DMS 273 (cell line): Measurements from ENCODE around the gene FAM120C.

Experiments
- DNase-seq: peaks from one replicate; lab custom pipeline; 2025; ENCODE audit not compliant: unreplicated experiment; lab: John Stamatoyannopoulos, UW

FAM120C gene

DNA sequence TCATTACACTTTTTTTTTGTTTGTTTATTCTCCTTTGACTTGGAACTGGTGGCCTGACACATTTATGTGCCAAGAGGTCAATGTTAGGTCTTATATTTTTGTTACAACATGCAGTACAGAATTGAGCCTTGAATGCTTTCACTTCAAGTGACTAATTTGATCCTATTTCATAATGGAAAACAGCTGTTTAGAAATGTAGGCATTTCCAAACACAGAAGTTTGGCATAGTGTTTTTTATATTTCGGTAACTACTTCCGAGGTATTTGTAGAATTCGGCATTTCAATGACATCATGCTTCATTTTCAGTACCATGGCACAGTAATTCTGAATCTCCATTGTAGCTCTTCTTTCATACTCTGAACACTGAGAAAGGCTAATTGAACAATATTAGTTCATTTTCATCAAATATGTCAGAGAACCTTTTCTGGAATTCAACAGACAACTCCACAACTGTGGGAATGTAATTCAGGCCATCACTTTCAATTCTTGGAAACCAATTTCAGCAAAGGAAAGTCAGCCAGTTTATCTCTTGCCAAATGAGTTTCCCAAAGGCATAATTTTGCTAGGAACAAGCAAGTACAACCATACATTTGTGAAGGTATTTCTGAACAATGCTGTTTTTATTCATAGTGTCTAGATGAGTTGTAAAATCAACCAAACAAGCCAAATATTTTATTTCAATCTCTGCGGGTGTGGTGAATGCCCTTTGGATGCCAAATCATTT is 11.4 kb downstream of the FAM120C start:
- DNase-seq: no peak

DNA sequence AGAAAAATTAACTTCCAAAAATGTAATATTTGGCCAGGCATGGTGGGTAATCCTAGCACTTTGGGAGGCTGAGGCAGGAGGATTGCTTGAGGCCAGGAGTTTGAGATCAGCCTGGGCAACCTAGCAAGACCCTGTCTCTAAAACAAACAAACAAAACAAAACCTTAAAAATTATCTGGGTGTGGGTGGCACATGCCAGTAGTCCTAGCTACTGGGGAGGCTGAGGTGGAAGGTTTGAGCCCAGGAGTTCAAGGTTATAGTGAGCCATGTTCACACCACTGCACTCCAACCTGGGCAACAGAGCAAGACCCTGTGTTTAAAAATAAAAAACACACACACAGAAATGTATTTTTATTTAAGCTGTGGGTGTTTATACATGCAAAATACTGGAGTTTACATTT is 12.0 kb downstream of the FAM120C start:
- no peak for DNase-seq

DNA sequence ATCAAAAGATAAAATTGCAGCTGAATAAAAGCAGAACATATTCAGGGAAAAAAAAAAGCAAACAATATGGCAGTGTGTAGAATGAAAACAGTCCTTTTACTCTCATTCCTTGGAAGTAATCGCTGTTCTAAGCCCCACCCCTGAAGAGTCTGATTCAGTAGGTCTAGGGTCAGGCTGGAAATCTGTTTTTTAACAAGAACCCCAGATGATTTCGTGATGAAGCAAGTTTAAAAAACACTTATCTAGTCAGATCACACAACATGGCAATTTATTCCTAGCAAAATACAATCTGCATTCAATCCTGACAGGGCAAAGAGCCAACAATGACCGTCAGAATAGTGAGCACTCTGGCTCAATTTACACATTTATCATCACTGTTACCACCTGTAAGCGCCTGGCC is 16.1 kb downstream of the FAM120C start:
- DNase-seq: no peak

DNA sequence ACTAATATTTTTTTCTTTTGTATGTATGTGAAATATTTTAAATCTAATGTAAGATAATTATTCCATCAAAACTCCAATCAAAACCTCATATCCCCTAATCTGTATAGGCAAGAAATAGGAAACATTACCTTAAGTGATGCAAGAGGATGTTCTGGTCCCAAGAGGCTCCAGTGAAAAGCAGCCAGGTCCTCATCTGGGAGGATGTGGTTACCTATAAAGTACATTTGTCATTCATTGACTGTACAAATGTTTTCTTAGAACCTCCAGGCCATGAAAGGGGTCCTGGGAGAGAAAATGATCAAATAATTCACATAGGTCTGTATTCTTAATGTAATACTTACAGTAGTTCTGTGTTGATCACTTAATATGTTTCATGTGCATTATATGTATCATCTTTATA is 25.5 kb downstream of the FAM120C start:
- no peak for DNase-seq

DNA sequence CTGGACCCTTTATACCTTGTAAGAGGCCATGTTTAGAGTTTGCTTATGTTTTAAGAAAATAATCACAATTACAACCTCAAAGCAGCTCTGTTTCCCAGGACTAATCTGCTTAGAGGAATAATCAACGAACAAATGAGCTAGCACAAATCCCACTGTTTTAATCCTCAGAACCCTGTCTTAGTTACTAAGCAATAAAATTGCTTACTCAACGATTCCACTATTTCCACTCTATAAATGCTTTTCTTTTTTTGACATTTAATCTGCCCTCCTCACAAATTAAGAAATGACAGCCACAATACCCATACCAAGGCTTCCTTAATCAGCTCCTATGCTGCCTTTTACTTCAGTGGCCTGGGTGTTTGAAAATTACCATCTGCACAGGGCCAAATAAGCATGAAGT is 48.8 kb downstream of the FAM120C start:
- no peak for DNase-seq

DNA sequence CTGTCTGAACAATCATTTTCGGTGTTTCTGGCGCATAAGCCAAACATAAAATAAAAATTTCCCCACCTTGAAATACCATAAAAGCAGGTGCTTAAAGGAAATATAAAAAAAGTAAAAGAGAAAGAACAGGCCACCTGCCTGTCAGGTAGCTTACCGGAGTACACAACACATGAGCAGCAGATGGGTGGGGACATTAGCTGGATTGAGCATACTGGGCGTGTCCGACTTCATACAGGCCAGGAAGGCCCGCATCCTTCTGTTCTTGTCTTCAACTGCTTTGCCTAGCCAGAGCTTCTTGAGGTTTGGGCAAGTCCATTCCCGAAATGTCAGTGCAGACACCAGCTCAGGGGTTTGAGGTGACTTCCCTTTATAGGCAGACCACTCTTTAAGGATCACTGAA is 66.7 kb downstream of the FAM120C start:
- no peak for DNase-seq

DNA sequence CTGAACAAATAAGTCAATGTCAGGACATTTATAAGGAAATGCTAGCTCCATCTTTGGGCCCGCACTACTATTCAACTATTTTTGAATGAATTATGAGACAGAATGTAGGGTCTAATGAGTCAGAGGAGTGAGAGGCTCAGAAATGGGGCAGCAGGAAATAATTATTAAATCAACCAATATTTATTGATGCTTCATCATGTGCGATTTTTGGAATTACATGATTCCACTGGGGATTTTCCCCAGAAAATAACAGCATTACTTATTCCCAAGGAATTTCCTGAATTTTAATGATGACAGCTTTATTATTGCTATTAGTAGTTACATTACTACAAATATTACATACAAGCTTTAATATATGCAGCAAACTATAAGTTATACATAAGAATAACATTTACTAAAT is 89.5 kb downstream of the FAM120C start:
- no peak for DNase-seq

DNA sequence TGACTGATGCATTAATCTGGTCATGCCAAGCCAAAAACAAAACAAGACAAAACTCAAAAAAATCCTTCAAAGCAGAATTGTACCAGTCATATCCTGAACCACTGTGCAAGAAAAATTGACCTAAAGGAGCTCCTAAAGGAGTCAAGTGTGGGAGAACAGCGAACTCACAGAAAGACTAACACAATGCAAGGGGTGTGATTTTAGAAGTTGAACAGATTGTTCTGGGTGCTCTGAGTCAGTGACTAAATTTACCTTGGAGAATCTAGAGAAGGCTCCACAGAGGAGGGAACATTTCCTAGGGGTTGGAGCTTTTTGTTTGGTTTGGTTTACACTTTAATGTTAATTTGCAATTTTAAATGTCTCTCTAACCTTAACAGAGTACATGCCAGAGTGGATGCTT is 89.9 kb downstream of the FAM120C start:
- DNase-seq: no peak

DNA sequence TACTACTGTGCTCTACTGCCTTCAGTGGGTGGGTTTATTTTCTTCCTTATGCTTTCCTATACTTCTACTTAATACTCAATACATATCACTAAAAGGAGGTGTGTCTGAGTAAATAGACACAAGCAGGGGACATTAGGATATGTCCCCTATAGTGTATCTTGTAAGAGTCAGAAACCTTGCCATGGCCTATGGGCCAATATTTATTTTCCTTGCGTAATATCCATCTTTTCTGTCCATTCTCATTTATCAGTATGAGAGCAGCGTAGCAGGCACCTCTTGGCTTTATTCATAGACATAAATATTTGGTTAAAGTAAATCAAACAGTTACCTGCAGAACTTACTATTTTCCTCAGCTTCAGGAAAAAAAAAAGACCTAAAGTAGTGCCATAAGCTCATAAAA is 92.2 kb downstream of the FAM120C start:
- DNase-seq: no peak

DNA sequence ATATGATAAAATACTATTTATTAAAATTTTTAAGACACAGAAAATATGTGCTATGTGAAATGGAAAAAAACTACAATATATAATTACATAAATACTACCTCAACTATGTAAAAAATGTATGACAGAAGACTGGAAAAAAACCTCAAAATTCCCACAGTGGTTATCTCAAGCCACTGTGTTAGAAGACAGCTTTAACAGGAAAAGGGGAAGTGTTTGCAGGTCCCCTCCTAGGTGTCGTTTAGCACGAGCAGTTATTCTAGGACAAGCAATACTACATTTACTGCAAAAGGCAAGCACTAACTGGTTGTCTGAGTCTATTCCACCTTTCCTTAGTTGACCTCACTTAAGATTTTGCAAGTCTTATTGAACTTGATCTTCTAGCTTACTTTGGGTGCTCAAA is 93.9 kb downstream of the FAM120C start:
- no peak for DNase-seq

DNA sequence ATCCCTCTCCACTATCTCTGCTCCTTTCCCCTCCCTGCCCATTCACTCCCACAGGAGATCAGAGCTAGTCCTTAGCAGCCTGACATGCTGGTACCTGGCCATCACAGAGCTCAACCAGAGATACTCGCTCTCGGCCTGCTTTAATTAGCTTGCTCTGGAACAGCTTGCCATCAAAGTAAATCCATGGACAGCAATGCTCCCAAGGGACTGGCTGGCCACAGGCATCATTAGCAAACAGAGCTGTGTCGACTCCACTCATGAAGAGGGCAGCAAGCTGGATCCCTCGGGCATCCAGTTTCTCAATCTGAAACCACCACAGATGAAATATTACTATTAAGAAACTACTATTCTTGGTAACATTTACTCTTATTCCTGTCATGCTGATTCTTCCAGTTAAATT is 95.4 kb downstream of the FAM120C start:
- DNase-seq: no peak

DNA sequence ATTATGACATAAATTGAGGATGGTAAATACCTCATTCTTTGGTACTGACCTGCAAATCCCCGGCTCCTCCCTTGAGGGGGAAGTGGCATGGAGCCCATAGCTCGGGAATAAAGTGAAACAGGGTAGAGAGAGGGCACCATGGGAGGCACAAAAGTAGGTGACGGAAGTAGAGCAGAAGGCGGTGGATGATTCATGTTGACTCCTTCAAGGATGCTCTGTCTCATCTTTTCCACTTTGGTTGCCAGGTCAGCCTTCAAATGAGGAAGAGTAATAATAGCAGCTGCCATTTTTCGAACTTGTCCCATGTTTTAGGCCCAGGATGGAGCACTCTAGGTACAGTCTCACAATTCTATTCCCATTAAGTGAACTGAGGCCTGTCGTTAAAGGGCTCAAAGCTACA is 97.4 kb downstream of the FAM120C start:
- no peak for DNase-seq

DNA sequence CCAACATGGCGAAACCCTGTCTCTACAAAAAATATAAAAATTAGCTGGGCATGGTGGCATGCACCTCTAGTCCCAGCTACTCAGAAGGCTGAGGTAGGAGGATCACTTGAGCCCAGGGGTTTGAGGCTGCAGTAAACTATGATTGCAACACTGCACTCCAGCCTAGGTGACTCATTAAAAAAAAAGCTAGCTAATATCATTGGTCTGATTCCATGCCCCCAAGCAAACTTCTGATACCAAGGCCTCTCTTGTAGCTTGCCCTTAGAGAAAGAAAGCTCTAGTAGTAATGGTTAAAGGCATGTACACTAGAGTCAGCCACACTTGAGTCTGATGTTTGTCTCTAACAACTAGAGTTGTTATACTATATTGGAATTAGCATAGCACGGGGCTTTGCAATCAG is 106.2 kb downstream of the FAM120C start:
- DNase-seq: no peak

DNA sequence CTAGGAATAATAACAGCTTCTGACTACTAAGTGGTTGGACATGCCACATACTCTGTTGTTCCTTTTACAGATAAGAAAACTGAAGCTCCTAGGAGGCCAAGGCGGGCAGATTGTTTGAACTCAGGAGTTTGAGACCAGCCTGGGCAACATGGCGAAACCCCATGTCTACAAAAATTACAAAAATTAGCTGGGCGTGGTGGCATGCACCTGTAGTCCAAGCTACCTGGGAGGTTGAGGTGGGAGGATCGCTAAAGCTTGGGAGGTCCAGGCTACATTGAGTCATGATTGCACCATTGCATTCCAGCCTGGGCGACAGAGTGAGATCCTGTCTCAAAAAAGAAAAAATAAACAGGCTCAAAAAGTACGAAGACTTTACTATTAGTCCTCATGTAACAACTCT is 108.2 kb downstream of the FAM120C start:
- no peak for DNase-seq

DNA sequence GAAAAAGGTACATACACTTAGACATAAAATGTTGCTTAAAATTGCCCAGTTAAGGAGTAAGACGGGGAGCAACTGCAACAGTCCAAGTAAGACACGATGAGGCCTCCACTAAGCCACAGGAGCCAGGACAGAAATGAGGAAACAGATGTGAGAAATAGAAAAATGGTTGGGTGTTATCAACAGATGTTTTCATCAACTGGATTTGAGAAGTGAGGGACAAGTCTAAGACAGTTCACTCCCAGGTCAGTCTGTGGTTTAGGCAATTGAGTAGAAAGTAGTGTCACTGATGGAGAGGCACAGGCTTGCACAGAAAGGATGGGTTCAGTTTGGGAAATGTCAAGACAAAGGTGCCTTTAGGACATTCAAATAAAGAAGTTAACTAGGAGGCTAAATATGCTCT is 115.3 kb downstream of the FAM120C start:
- DNase-seq: no peak

DNA sequence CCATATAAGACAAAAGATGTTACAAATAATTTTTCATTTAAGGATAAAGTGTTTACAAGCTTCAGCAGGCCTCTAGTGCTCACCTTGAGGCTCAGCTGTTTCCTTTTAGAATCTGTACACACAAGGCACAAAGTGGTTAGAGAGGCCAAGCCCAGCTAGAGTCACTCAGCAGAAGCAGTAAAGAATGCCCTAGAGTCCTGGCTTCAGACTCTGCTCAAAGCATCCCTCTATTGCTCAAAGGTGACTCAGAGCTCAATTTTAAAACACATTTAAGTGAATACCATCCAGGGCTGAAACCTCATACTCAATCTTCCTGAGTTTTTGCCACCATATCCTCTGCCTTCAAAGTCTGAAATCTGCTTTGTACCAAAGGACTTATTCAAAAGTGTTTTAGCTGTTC is 116.2 kb downstream of the FAM120C start:
- DNase-seq: no peak

DNA sequence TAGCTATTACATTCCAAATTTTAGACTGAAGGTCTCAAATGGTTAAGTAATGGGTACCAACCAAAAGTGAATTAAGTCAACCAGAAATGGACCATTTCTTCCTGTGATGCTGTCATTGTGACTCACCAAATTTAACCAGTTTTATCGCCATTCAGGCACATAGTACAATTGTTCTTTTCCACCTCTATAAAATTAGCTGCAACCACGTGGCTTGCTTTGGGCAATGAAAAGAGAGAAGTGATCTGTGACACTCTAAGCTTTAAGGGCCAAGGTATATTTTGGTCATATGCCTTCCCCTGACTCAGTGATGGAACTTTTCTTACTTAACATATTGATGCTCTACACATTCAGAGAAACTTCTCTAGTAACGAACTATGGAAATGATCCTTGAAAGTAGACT is 118.5 kb downstream of the FAM120C start:
- no peak for DNase-seq

DNA sequence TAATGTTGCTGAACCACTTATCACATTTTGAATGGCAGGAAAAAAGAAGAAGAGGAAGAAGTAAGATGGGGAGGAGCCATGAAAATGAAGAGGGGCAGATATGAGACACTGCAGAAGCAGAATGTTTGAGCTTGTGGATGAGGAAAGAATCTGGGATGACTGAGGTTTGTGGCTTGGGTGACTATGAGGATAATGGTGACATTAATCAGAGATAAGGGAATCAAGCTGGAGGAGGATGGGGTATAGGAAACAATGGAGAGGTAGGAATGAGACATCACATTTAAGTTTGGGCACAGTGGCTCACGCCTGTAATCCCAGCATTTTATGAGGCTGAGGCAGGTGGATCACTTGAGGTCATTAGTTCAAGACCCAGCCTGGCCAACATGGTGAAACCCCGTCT is 119.7 kb downstream of the FAM120C start:
- DNase-seq: no peak

DNA sequence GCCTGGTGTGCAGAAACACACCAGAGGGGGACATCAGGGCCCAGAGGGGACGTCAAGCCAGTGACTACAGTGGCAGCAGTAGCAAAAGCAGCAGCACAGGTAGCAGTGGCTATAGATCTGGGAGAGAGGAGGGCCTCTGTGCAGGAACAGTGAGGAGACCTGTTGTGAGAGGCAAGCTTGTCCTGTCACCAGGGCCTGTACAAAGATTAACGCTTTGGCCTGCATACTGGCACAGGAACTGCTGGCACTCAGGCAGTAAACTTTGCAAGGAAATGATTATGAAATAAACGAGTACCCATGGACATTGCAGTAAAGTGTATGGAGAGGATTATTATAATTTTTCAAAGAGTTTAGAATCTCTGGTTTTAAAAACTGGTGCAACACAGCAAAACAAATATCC is 133.3 kb downstream of the FAM120C start:
- DNase-seq: no peak

DNA sequence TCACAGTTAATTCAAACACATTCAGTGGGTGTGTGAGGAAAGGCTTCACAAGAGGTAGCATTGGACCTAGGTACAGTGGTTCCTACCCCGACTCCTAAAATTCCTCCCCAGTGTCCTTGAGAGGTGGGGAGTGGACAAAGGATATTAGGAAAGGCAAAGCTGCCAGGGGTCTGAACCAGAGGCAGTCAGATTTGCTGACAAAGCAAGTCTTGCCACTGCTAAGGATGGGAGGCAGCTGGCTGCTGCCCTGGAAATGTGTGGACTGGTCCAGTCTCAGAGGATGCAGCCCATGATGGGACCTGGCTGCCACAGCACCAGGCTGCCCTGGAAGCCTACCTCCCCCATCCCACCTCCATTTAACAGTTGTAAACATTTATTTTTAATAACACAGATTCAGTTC is 134.6 kb downstream of the FAM120C start:
- DNase-seq: no peak

DNA sequence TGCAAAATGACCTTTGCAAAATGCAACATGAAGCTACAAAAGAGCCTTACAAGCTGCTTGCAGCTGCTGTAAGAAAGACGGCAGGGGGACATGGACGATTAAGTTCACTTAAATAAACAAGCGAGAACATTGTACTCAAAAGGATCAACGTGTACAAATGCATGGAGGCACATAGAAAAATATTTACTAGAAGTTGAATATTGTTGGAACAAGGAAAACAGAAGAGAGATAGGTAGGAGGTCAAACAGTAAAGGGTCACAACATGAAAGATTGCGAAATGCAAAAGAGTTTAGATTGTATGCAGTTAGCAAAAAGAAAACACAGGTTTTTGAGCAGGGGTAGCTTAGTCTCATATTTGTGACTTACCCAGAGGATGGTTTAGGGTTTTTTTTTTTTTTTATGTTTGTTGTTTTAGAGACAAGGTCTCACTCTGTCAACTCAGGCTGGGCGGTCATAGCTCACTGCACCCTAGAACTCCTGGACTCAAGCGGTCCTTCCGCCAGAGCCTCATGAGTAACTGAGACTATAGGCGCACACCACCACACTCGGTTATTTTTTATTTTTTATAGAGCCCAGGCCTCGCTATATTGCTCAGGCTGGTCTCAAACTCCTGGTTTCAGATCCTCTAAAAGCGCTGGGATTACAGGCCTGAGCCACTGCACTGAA is 137.4 kb downstream of the FAM120C start:
- DNase-seq: no peak

DNA sequence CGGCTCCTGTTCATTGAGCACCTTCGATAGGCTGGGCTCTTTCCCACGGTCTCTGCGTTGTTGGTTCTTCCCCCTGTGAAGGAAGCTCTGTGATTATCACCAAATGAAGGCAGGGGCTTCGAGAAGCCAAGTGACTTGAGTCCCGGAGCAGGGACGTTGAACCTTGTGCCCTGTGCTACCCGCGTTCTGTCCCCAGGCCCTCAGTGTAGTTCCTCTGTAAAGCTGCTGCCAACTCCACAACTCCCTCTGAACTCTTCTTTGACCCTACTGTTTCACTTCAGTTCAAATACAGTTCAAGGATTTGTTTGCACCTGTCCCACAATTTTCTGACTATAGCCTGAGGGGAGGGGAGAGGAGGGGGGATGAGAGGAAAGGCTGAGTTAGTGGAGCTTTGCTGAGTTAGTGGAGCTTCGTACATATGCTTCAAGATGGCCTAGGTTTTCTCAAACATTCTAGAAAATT is 138.1 kb downstream of the FAM120C start:
- DNase-seq: no peak
